Neutrophil (primary cell): ENCODE measurements around the gene XRCC4.

Source experiments
- H3K27ac ChIP-seq: fragments of 200-600 bp; sonication (generic); 2 replicates; pipeline ENCODE4 v1.5.1; 2016; ENCODE audit warnings: mild to moderate bottlenecking, moderate library complexity
- H3K27me3 ChIP-seq: fragments of 200-600 bp; sonication (generic); 2 replicates; pipeline ENCODE4 v1.6.0; 2016; ENCODE audit warnings: mild to moderate bottlenecking
- H3K36me3 ChIP-seq: fragments of 200-600 bp; sonication (generic); 2 replicates; pipeline ENCODE4 v1.5.1; 2017
- H3K4me1 ChIP-seq, 2 experiments: fragments of 200-600 bp in 1 of 2; sonication (generic) in 1 of 2; 1 replicate in 1 of 2; 2 replicates in 1 of 2; pipeline versions ENCODE4 v1.5.1 to v1.6.1; 2013 to 2016; ENCODE audit warnings: low read depth in 1 of 2, low read length in 1 of 2, mild to moderate bottlenecking in 1 of 2, moderate library complexity in 1 of 2; ENCODE audit not compliant: control insufficient read depth in 1 of 2, insufficient read depth in 1 of 2
- H3K4me3 ChIP-seq, 2 experiments: fragments of 200-600 bp in 1 of 2; sonication (generic) in 1 of 2; 1 replicate in 1 of 2; 2 replicates in 1 of 2; pipeline ENCODE4 v1.5.1; 2013 to 2016; ENCODE audit warnings: low read depth in 1 of 2, low read length in 1 of 2, mild to moderate bottlenecking in 1 of 2, moderate library complexity in 1 of 2
- H3K9me3 ChIP-seq: fragments of 200-600 bp; sonication (generic); 2 replicates; pipeline ENCODE4 v1.5.1; 2016
- TF ChIP-seq, protein P1 (sequence below): fragments of 200-600 bp; sonication (generic); IDR thresholded peaks from 2 replicates; pipeline ENCODE4 v1.5.1; 2016; ENCODE audit warnings: antibody characterized with exemption

The XRCC4 gene

GRCh38 chr5:83312663-83313062 lies 235.3 kb downstream of the XRCC4 start:
- H3K27me3 ChIP-seq, result no peaks in the 10 kb centered on the region
- no peaks in the 10 kb centered on the region for H3K9me3 ChIP-seq
- TF ChIP-seq, protein P1, sequence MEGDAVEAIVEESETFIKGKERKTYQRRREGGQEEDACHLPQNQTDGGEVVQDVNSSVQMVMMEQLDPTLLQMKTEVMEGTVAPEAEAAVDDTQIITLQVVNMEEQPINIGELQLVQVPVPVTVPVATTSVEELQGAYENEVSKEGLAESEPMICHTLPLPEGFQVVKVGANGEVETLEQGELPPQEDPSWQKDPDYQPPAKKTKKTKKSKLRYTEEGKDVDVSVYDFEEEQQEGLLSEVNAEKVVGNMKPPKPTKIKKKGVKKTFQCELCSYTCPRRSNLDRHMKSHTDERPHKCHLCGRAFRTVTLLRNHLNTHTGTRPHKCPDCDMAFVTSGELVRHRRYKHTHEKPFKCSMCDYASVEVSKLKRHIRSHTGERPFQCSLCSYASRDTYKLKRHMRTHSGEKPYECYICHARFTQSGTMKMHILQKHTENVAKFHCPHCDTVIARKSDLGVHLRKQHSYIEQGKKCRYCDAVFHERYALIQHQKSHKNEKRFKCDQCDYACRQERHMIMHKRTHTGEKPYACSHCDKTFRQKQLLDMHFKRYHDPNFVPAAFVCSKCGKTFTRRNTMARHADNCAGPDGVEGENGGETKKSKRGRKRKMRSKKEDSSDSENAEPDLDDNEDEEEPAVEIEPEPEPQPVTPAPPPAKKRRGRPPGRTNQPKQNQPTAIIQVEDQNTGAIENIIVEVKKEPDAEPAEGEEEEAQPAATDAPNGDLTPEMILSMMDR, result no peak
- H3K27ac ChIP-seq, result peak overlapping the region; percentile 85
- peaks cover 32 to 40% of the 10 kb centered on the region in 2 experiments for H3K4me1 ChIP-seq
- H3K4me3 ChIP-seq, result peak overlapping the region; percentile 20 to 31
- no peaks in the 10 kb centered on the region for H3K36me3 ChIP-seq

DNA sequence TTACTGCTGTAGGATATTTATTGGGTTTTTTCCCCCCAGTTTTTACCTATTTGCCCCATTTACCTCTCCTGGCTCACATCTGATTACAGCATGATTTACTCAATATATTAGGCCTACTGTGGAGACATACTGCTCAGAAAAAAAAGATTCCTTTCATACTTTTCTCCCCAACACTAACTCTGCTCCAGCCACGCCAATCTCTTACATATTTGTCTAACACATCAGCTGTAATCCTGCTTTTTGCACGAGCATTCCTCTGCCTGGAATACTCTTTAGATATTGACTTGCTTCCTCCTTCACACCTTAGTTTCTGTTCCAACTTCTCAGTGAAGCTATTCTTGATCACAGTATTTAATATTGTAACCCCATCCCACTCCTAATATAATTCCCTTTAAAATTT lies 236.1 kb downstream of the XRCC4 start:
- Histone ChIP-seq H3K4me3 (peak overlapping the region; percentile 5 to 31), H3K9me3 (no peaks in the 10 kb centered on the region), H3K4me1 (peaks cover 28 to 36% of the 10 kb centered on the region in 2 experiments), H3K36me3 (no peaks in the 10 kb centered on the region), H3K27ac (peak overlapping the region; percentile 85), H3K27me3 (no peaks in the 10 kb centered on the region)
- TF ChIP-seq, protein P1, result no peak

- no peaks in the 10 kb centered on the region for H3K36me3 ChIP-seq
- no peak overlapping the region for H3K4me3 ChIP-seq
- no peak overlapping the region for H3K27ac ChIP-seq
- no peaks in the 10 kb centered on the region for H3K27me3 ChIP-seq
- TF ChIP-seq, protein P1, result no peak
- H3K4me1 ChIP-seq, result peaks cover 0 to 4% of the 10 kb centered on the region in 2 experiments
- H3K9me3 ChIP-seq, result no peaks in the 10 kb centered on the region
These were observed 244.2 kb downstream of the XRCC4 start for GRCh38 chr5:83321483-83322055.

DNA sequence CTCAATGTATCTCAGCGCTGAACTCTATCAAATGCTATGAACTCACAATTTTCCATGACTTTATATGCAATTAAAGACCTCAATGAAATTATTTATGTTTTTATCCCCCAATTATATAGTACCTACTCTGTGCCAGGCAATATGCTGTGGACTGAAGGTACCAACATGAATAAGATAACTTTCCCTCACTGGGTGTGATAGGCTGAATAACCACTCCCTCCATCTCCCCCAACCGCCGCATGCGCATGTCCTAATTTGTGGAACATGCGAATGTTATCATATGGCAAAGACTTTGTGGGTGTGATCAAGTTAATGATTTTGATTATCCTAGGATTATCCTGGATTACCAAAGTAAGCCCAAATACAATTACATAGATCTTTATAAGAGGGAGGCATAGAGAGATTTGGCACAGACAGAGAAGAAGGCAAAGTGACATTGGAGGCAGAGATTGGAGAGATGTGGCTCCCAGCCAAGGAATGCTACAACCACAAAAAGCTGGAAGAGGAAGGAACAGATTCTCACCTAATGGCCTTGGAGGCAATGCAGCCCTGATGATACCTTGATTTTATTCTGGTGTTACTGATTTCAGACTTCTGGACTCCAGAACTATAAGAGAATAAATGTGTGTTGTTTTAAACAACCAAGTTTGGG lies 245.1 kb downstream of the XRCC4 start:
- Histone ChIP-seq H3K27me3 (no peaks in the 10 kb centered on the region), H3K4me3 (no peak overlapping the region), H3K9me3 (no peaks in the 10 kb centered on the region), H3K27ac (no peak overlapping the region), H3K4me1 (peaks cover 0 to 4% of the 10 kb centered on the region in 2 experiments), H3K36me3 (no peaks in the 10 kb centered on the region)
- TF ChIP-seq, protein P1, result no peak

- TF ChIP-seq, protein P1, result no peak
- H3K27me3 ChIP-seq, result no peaks in the 10 kb centered on the region
- H3K9me3 ChIP-seq, result no peaks in the 10 kb centered on the region
- H3K4me1 ChIP-seq, result peaks cover 0 to 4% of the 10 kb centered on the region in 2 experiments
- H3K4me3 ChIP-seq, result no peak overlapping the region
- H3K27ac ChIP-seq, result no peak overlapping the region
- H3K36me3 ChIP-seq, result no peaks in the 10 kb centered on the region
These were observed 246.3 kb downstream of the XRCC4 start for GRCh38 chr5:83323557-83324180.
